SK-N-SH (cell line): ENCODE results near the gene AP1S1. TPM values are rescaled to one million over a fixed set of nuclear protein-coding genes. Genes with fewer than 3 reads are reported as not detected.

ENCODE experiments used
- CTCF ChIA-PET: fragments of 300-600, 350-600 bp; formaldehyde crosslinking; extraction: SDS; loops from one replicate; lab custom pipeline; 2021; lab: Yijun Ruan, JAX
- POLR2A ChIA-PET: fragments of 350-600 bp; sonication (Branson Sonifier 250); formaldehyde crosslinking; extraction: SDS; loops from one replicate; lab custom pipeline; 2020; ENCODE audit warnings: antibody characterized with exemption, inconsistent platforms; lab: Yijun Ruan, JAX
- DNase-seq: peaks from one replicate; pipeline ENCODE4 v3.0.0; 2012
- H2AFZ ChIP-seq: fragments of 200-600 bp; sonication (generic); 2 replicates; pipeline ENCODE4 v1.8.1; 2016; ENCODE audit warnings: antibody characterized with exemption, mild to moderate bottlenecking, low read depth
- H3F3A ChIP-seq: fragments of 200-600 bp; sonication (generic); replicated peaks from 2 replicates; pipeline ENCODE3; 2016; ENCODE audit warnings: antibody characterized with exemption, mild to moderate bottlenecking; ENCODE audit not compliant: insufficient read depth
- H3K27ac ChIP-seq, 2 experiments: fragments of 200-500 bp in 1 of 2; fragments of 200-600 bp in 1 of 2; sonication (Bioruptor generic) in 1 of 2; sonication (generic), shearing (Covaris generic) in 1 of 2; 2 replicates each; pipeline versions ENCODE4 v1.5.1 to v1.6.1; 2014 to 2016; ENCODE audit warnings: low read depth in 2 of 2, inconsistent platforms in 1 of 2, low read length in 1 of 2, mild to moderate bottlenecking in 1 of 2, mixed read lengths in 1 of 2
- H3K27me3 ChIP-seq: fragments of 200-600 bp; sonication (generic), shearing (Covaris generic); 2 replicates; pipeline ENCODE4 v1.6.1; 2016; ENCODE audit warnings: mixed run types; ENCODE audit not compliant: insufficient read depth
- H3K36me3 ChIP-seq, 2 experiments: fragments of 200-500 bp in 1 of 2; fragments of 200-600 bp in 1 of 2; sonication (Bioruptor generic) in 1 of 2; sonication (generic) in 1 of 2; replicated peaks in 1 of 2; 2 replicates each; pipeline versions ENCODE3 to v1.5.1; 2014 to 2016; ENCODE audit warnings: low read length in 1 of 2, mild to moderate bottlenecking in 1 of 2; ENCODE audit not compliant: insufficient read depth in 2 of 2, control insufficient read depth in 1 of 2
- H3K4me1 ChIP-seq, 2 experiments: fragments of 200-500 bp in 1 of 2; fragments of 200-600 bp in 1 of 2; sonication (Bioruptor generic) in 1 of 2; sonication (generic), shearing (Covaris generic) in 1 of 2; 2 replicates each; pipeline versions ENCODE4 v1.5.1 to v1.6.1; 2014 to 2016; ENCODE audit warnings: low read depth in 1 of 2, low read length in 1 of 2, mixed run types in 1 of 2; ENCODE audit not compliant: insufficient read depth in 2 of 2, control insufficient read depth in 1 of 2
- H3K4me2 ChIP-seq: fragments of 200-600 bp; sonication (generic), shearing (Covaris generic); 2 replicates; pipeline ENCODE4 v1.6.1; 2017; ENCODE audit warnings: mixed run types
- H3K4me3 ChIP-seq, 2 experiments: fragments of 200-500 bp in 1 of 2; fragments of 200-600 bp in 1 of 2; sonication (Bioruptor generic) in 1 of 2; sonication (generic), shearing (Covaris generic) in 1 of 2; 2 replicates each; pipeline versions ENCODE4 v1.5.1 to v1.8.1; 2014 to 2016; ENCODE audit warnings: low read depth in 2 of 2, inconsistent platforms in 1 of 2, low read length in 1 of 2, mild to moderate bottlenecking in 1 of 2, mixed read lengths in 1 of 2, moderate library complexity in 1 of 2
- H3K79me2 ChIP-seq: fragments of 200-600 bp; sonication (generic); 2 replicates; pipeline ENCODE4 v1.8.1; 2017; ENCODE audit warnings: mild to moderate bottlenecking; ENCODE audit not compliant: insufficient read depth
- H3K9ac ChIP-seq: fragments of 200-600 bp; sonication (generic); 2 replicates; pipeline ENCODE4 v1.6.1; 2017; ENCODE audit warnings: mixed run types
- H3K9me2 ChIP-seq: fragments of 200-600 bp; sonication (generic); 2 replicates; pipeline ENCODE4 v1.6.1; 2017; ENCODE audit warnings: mixed run types
- H3K9me3 ChIP-seq: fragments of 200-600 bp; sonication (generic); 2 replicates; pipeline ENCODE4 v1.6.1; 2017; ENCODE audit warnings: mixed run types, mild to moderate bottlenecking, moderate library complexity
- H4K20me1 ChIP-seq: fragments of 200-600 bp; sonication (generic); 2 replicates; pipeline ENCODE4 v1.6.1; 2017; ENCODE audit warnings: mild to moderate bottlenecking, mixed run types; ENCODE audit not compliant: insufficient read depth
- CHD2 ChIP-seq: fragments of 150-350 bp; IDR thresholded peaks from 2 replicates; pipeline ENCODE4 v1.6.1; 2018; ENCODE audit warnings: low read length; ENCODE audit not compliant: partially characterized antibody
- EP300 ChIP-seq, 2 experiments: IDR thresholded peaks; 2 replicates each; pipeline versions ENCODE4 v1.4.0 to v1.6.1; 2012; ENCODE audit warnings: borderline replicate concordance in 1 of 2, low read depth in 1 of 2, low read length in 1 of 2
- GATA2 ChIP-seq: sonication (generic); formaldehyde crosslinking; IDR thresholded peaks from 2 replicates; pipeline ENCODE4 v1.5.0; 2020; ENCODE audit warnings: mild to moderate bottlenecking, missing genetic modification reagents
- MEF2A ChIP-seq: IDR thresholded peaks from 2 replicates; pipeline ENCODE4 v1.4.0; 2012; ENCODE audit warnings: low read depth, borderline replicate concordance
- POLR2AphosphoS5 ChIP-seq: IDR thresholded peaks from 2 replicates; pipeline ENCODE4 v1.6.1; 2012; ENCODE audit warnings: low read depth, low read length
- RCOR1 ChIP-seq: fragments of 150-350 bp; IDR thresholded peaks from 2 replicates; pipeline ENCODE4 v1.6.1; 2017; ENCODE audit warnings: antibody characterized with exemption, low read length
- TEAD4 ChIP-seq: IDR thresholded peaks from 2 replicates; pipeline ENCODE4 v1.4.0; 2012; ENCODE audit warnings: mild to moderate bottlenecking, borderline replicate concordance; ENCODE audit not compliant: insufficient read depth
- ZBTB33 ChIP-seq: IDR thresholded peaks from 2 replicates; pipeline ENCODE4 v1.4.0; 2012; ENCODE audit warnings: low read depth, borderline replicate concordance
- WGBS: methylation state at CpG from one replicate; pipeline ENCODE4 v1.1.6; 2017; ENCODE audit warnings: low lambda C conversion rate; 5-methylcytosine and 5-hydroxymethylcytosine counted together
- polyA plus RNA-seq, 3 experiments: library from polyadenylated mRNA; depleted of rRNA; stranded (reverse); fragments of >200 nt; gene quantifications; 2 replicates each; pipeline ENCODE4 v1.2.3, GENCODE V29; 2012
- TF ChIP-seq, protein P1 (sequence below): fragments of 200-600 bp; sonication (generic); IDR thresholded peaks from 2 replicates; pipeline ENCODE4 v1.6.1; 2017; ENCODE audit warnings: antibody characterized with exemption, mild to moderate bottlenecking, moderate library complexity
- TF ChIP-seq, protein P2 (sequence below): fragments of 150-350 bp; IDR thresholded peaks from 2 replicates; pipeline ENCODE4 v1.6.1; 2016; ENCODE audit warnings: mild to moderate bottlenecking, low read depth, low read length
- TF ChIP-seq, protein P3 (sequence below): IDR thresholded peaks from 2 replicates; pipeline ENCODE4; 2012
- TF ChIP-seq, protein P4 (sequence below): IDR thresholded peaks from 2 replicates; pipeline ENCODE4 v1.4.0; 2012; ENCODE audit warnings: low read depth, borderline replicate concordance

The AP1S1 gene
- polyA plus RNA-seq, 1 of the 3 experiments (the other 2 are of a cell fraction), result 616 TPM

- H3K4me3 ChIP-seq, result no peak overlapping the region
- ChIA-PET CTCF (interaction anchor here (0.9 to 3.0 kb wide), 8 partner anchors 9 to 114 kb away, joined by 3 to 45 read pairs (median 15); partner anchors contain the start of gene NAT16), POLR2A (interaction anchor here (1.0 to 1.2 kb wide), 2 partner anchors 9 to 11 kb away, joined by 3 to 5 read pairs; partner anchors contain the start of gene NAT16)
- peak; percentile 46 for DNase-seq
- H3K4me1 ChIP-seq, result peaks cover 28 to 40% of the 10 kb centered on the region in 2 experiments
- H3K36me3 ChIP-seq, result no peaks in the 10 kb centered on the region
- no peaks in the 10 kb centered on the region for H4K20me1 ChIP-seq
- no peaks in the 10 kb centered on the region; the same call in 1 of the 2 replicates for H3K27me3 ChIP-seq
- no peak overlapping the region for H3K4me2 ChIP-seq
- H3K9ac ChIP-seq, result no peak overlapping the region
- H3K27ac ChIP-seq, result no peak overlapping the region
- no peak overlapping the region for H2AFZ ChIP-seq
- no peaks in the 10 kb centered on the region for H3K9me3 ChIP-seq
- peaks cover 26% of the 10 kb centered on the region for H3F3A ChIP-seq
- 77% methylated on average over 13 of the region's 13 CpGs for WGBS
- TF ChIP-seq ZBTB33, result no peak
- TF ChIP-seq POLR2AphosphoS5, result no peak
- TF ChIP-seq, protein P1, sequence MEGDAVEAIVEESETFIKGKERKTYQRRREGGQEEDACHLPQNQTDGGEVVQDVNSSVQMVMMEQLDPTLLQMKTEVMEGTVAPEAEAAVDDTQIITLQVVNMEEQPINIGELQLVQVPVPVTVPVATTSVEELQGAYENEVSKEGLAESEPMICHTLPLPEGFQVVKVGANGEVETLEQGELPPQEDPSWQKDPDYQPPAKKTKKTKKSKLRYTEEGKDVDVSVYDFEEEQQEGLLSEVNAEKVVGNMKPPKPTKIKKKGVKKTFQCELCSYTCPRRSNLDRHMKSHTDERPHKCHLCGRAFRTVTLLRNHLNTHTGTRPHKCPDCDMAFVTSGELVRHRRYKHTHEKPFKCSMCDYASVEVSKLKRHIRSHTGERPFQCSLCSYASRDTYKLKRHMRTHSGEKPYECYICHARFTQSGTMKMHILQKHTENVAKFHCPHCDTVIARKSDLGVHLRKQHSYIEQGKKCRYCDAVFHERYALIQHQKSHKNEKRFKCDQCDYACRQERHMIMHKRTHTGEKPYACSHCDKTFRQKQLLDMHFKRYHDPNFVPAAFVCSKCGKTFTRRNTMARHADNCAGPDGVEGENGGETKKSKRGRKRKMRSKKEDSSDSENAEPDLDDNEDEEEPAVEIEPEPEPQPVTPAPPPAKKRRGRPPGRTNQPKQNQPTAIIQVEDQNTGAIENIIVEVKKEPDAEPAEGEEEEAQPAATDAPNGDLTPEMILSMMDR, result peak; percentile 9; the same call in 1 of the 2 replicates
- TF ChIP-seq EP300 (IDR thresholded peaks at IDR 0.05; ENCODE audit: borderline replicate concordance in 1 of 2, low read depth in 1 of 2, low read length in 1 of 2), result no peak
- TF ChIP-seq GATA2 (CRISPR knock-in tag), result no peak
- no peak for TF ChIP-seq CHD2
- TF ChIP-seq, protein P2, sequence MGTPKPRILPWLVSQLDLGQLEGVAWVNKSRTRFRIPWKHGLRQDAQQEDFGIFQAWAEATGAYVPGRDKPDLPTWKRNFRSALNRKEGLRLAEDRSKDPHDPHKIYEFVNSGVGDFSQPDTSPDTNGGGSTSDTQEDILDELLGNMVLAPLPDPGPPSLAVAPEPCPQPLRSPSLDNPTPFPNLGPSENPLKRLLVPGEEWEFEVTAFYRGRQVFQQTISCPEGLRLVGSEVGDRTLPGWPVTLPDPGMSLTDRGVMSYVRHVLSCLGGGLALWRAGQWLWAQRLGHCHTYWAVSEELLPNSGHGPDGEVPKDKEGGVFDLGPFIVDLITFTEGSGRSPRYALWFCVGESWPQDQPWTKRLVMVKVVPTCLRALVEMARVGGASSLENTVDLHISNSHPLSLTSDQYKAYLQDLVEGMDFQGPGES, result no peak
- H3K9me2 ChIP-seq, result no peaks in the 10 kb centered on the region
- H3K79me2 ChIP-seq, result no peaks in the 10 kb centered on the region
Observed at GRCh38 chr7:101171442-101171837, 17.2 kb downstream of the AP1S1 start.

- Histone ChIP-seq H2AFZ (no peak overlapping the region), H3K9me3 (no peaks in the 10 kb centered on the region), H4K20me1 (no peaks in the 10 kb centered on the region), H3K79me2 (no peaks in the 10 kb centered on the region), H3K27ac (no peak overlapping the region), H3K36me3 (no peaks in the 10 kb centered on the region), H3K4me2 (no peak overlapping the region), H3F3A (peaks cover 21% of the 10 kb centered on the region), H3K4me1 (peaks cover 23 to 33% of the 10 kb centered on the region in 2 experiments), H3K9me2 (no peaks in the 10 kb centered on the region), H3K9ac (no peak overlapping the region), H3K27me3 (no peaks in the 10 kb centered on the region; the same call in 1 of the 2 replicates), H3K4me3 (no peak overlapping the region)
- peak; percentile 36 for DNase-seq
- 89% methylated on average over 44 of the region's 79 CpGs for WGBS
- ChIA-PET CTCF (interaction anchor here (0.9 to 6.7 kb wide), 8 partner anchors 8 to 113 kb away, joined by 3 to 45 read pairs (median 20); partner anchors contain the start of gene NAT16), POLR2A (interaction anchor here (1.0 kb wide), 1 partner anchor 10 kb away, joined by 3 read pairs; no protein-coding TSS in a partner anchor)
- TF ChIP-seq RCOR1, result no peak
- TF ChIP-seq TEAD4, result no peak
- no peak for TF ChIP-seq EP300 (IDR thresholded peaks at IDR 0.05; ENCODE audit: borderline replicate concordance in 1 of 2, low read depth in 1 of 2, low read length in 1 of 2)
- TF ChIP-seq MEF2A, result no peak
- TF ChIP-seq POLR2AphosphoS5, result no peak
- TF ChIP-seq, protein P1, result no peak
- TF ChIP-seq, protein P3, sequence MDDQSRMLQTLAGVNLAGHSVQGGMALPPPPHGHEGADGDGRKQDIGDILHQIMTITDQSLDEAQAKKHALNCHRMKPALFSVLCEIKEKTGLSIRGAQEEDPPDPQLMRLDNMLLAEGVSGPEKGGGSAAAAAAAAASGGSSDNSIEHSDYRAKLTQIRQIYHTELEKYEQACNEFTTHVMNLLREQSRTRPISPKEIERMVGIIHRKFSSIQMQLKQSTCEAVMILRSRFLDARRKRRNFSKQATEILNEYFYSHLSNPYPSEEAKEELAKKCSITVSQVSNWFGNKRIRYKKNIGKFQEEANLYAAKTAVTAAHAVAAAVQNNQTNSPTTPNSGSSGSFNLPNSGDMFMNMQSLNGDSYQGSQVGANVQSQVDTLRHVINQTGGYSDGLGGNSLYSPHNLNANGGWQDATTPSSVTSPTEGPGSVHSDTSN, result no peak
- TF ChIP-seq, protein P4, sequence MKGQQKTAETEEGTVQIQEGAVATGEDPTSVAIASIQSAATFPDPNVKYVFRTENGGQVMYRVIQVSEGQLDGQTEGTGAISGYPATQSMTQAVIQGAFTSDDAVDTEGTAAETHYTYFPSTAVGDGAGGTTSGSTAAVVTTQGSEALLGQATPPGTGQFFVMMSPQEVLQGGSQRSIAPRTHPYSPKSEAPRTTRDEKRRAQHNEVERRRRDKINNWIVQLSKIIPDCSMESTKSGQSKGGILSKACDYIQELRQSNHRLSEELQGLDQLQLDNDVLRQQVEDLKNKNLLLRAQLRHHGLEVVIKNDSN, result no peak
Observed at GRCh38 chr7:101172005-101172853, 18.0 kb downstream of the AP1S1 start.
